ENCODE measurements around the gene BTBD16. TPM values are rescaled to one million over a fixed set of nuclear protein-coding genes. Genes with fewer than 3 reads are reported as not detected.

The BTBD16 gene
- total RNA-seq, 1 donor from 2014 or later = 51.2 TPM

- no peak for DNase-seq (ENCODE audit: low spot score)
Observed at GRCh38 chr10:122273966-122274545, 3.0 kb downstream of the BTBD16 start.

GRCh38 chr10:122276611-122277208, 5.6 kb downstream of the BTBD16 start:
- peak; percentile 32 for DNase-seq (ENCODE audit: low spot score)

- DNase-seq (ENCODE audit: low spot score) = no peak
Observed at GRCh38 chr10:122277526-122278136, 6.5 kb downstream of the BTBD16 start.

GRCh38 chr10:122279725-122280141, 8.6 kb downstream of the BTBD16 start:
- DNase-seq (ENCODE audit: low spot score) = peak; percentile 66

GRCh38 chr10:122280156-122280555, 9.1 kb downstream of the BTBD16 start:
- DNase-seq (ENCODE audit: low spot score) = no peak

GRCh38 chr10:122281018-122281626, 10.0 kb downstream of the BTBD16 start:
- no peak for DNase-seq (ENCODE audit: low spot score)

- DNase-seq (ENCODE audit: low spot score) = no peak
Observed at GRCh38 chr10:122281751-122282150, 10.7 kb downstream of the BTBD16 start.

GRCh38 chr10:122282253-122282671, 11.2 kb downstream of the BTBD16 start:
- DNase-seq (ENCODE audit: low spot score) = no peak

- peak; percentile 29 for DNase-seq (ENCODE audit: low spot score)
Observed at GRCh38 chr10:122282909-122283308, 11.8 kb downstream of the BTBD16 start.

GRCh38 chr10:122285506-122286444, 14.7 kb downstream of the BTBD16 start:
- no peak for DNase-seq (ENCODE audit: low spot score)

- DNase-seq (ENCODE audit: low spot score) = no peak
Observed at GRCh38 chr10:122286867-122287266, 15.8 kb downstream of the BTBD16 start.

GRCh38 chr10:122287570-122287969, 16.5 kb downstream of the BTBD16 start:
- DNase-seq (ENCODE audit: low spot score) = no peak

- no peak for DNase-seq (ENCODE audit: low spot score)
Observed at GRCh38 chr10:122288262-122288661, 17.2 kb downstream of the BTBD16 start.

- no peak for DNase-seq (ENCODE audit: low spot score)
Observed at GRCh38 chr10:122288917-122289316, 17.8 kb downstream of the BTBD16 start.

GRCh38 chr10:122290334-122290733, 19.2 kb downstream of the BTBD16 start:
- DNase-seq (ENCODE audit: low spot score) = no peak

- peak; percentile 66 for DNase-seq (ENCODE audit: low spot score)
Observed at GRCh38 chr10:122290833-122291532, 19.9 kb downstream of the BTBD16 start.

GRCh38 chr10:122291739-122292138, 20.6 kb downstream of the BTBD16 start:
- DNase-seq (ENCODE audit: low spot score) = no peak

- no peak for DNase-seq (ENCODE audit: low spot score)
Observed at GRCh38 chr10:122292376-122292775, 21.3 kb downstream of the BTBD16 start.

GRCh38 chr10:122293156-122293960, 22.3 kb downstream of the BTBD16 start:
- DNase-seq (ENCODE audit: low spot score) = no peak

- DNase-seq (ENCODE audit: low spot score) = peak; percentile 89
Observed at GRCh38 chr10:122293961-122294380, 22.9 kb downstream of the BTBD16 start.

Measured in ureter (tissue), 1 donor.